Measurements from ENCODE around the gene EPGN.
"Not testable (repeated sequence)": the region's sequence is repeated elsewhere in the genome, so short reads cannot be mapped to it uniquely, and the experiment has no call there.

Gene EPGN

DNA sequence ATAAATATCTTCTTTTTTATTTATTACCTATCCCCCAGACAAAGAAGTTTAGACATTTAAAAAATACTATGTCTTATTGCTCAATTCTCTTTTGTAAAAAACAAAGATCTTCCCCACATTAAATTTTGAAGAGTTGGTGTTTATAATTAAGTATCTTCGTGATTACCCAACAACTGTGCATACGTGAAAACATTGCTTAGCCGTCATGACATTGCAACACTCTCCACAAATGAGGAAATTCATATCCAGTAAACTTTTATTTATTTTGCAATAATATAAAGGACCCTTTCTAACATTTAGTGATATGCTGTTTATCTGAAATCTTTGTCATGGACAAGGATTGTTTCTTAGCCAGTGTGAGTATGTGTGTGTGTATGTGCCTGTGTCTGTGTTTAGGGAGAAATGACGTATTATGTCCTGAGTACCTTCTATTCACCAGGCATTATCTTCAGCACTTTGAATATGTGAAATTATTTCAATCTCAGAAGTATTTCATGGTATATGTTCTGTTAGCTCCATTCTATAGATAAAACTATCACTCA is 30.6 kb downstream of the EPGN start:
- Histone ChIP-seq H3K36me3 (ENCODE audit: insufficient read depth, low read length) (no peaks in the 10 kb centered on the region), H3K27ac (no peak overlapping the region), H3K9me3 (ENCODE audit: low read depth, low read length) (no peaks in the 10 kb centered on the region), H3K9ac (ENCODE audit: insufficient read length) (no peak overlapping the region), H3K4me3 (no peak overlapping the region)
- no peak for DNase-seq (ENCODE audit: low read depth, low spot score)
- TF ChIP-seq FOXP2 (optimal IDR thresholded peaks at IDR 0.05; ENCODE audit: control extremely low read depth, extremely low read length, insufficient read depth) (no peak), EZH2 (IDR thresholded peaks at IDR 0.05) (no peak), POLR2AphosphoS5 (IDR thresholded peaks at IDR 0.05; ENCODE audit: borderline replicate concordance, low read depth, low read length) (no peak)

DNA sequence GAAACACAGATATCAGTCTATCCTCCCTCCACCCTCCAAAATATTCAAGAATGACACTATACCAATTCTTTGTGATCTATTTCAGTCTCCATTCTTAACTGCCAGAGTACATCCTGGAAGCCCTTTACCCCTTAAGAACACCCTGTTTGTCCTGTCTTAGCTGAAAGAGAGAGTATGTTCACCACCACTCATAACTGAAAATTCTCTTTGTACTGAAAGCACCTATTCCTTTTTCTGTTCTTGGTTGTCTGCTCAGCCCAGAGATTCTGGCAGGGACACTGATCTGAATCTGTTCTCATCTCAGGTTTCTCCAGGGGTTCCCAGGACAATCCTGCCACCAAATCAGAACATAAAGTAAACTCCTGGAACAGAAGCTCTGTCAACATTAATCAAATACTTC is 31.2 kb downstream of the EPGN start:
- TF ChIP-seq POLR2AphosphoS5 (IDR thresholded peaks at IDR 0.05; ENCODE audit: borderline replicate concordance, low read depth, low read length) (no peak), FOXP2 (optimal IDR thresholded peaks at IDR 0.05; ENCODE audit: control extremely low read depth, extremely low read length, insufficient read depth) (no peak), EZH2 (IDR thresholded peaks at IDR 0.05) (no peak)
- DNase-seq (ENCODE audit: low read depth, low spot score): no peak
- no peak overlapping the region for H3K9ac ChIP-seq (ENCODE audit: insufficient read length)
- H3K4me3 ChIP-seq: no peak overlapping the region
- H3K9me3 ChIP-seq (ENCODE audit: low read depth, low read length): no peaks in the 10 kb centered on the region
- H3K36me3 ChIP-seq (ENCODE audit: insufficient read depth, low read length): no peaks in the 10 kb centered on the region
- H3K27ac ChIP-seq: no peak overlapping the region

DNA sequence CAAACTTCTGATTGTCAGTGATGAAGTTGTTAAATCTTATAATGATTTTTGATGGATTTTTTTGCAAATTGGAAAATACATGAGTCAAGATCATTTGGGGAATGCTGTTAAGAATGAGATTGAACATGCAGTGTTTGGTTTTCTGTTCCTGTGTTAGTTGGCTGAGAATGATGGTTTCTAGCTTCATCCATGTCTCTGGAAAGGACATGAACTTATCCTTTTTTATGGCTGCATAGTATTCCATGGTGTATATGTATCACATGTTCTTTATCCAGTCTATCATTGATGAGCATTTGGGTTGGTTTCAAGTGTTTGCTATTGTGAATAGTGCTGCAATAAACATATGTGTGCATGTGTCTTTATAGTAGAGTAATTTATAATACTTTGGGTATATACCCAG is 32.2 kb downstream of the EPGN start:
- H3K27ac ChIP-seq; H3K9me3 ChIP-seq (ENCODE audit: low read depth, low read length); H3K36me3 ChIP-seq (ENCODE audit: insufficient read depth, low read length); H3K9ac ChIP-seq (ENCODE audit: insufficient read length); H3K4me3 ChIP-seq; DNase-seq (ENCODE audit: low read depth, low spot score): not testable (repeated sequence)

DNA sequence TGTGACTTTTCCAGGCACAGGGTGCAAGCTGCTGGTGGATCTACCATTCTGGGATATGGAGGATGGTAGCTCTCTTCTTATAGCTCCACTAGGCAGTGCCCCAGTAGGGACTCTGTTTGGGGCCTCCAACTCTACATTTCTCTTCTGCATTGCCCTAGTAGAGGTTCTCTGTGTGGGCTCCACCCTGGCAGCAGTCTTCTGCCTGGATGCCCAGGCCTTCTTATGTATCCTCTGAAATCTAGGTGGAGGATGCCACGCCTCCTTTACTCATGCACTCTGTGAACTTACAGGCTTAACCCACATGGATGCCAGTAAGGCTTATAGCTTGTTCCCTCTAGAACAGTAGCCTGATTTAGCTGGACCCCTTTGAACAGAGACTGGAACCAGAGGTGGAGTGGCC is 35.8 kb downstream of the EPGN start:
- no peaks in the 10 kb centered on the region for H3K9me3 ChIP-seq (ENCODE audit: low read depth, low read length)
- H3K9ac ChIP-seq (ENCODE audit: insufficient read length): no peak overlapping the region
- H3K4me3 ChIP-seq: no peak overlapping the region
- no peak for DNase-seq (ENCODE audit: low read depth, low spot score)
- no peak for TF ChIP-seq FOXP2 (optimal IDR thresholded peaks at IDR 0.05; ENCODE audit: control extremely low read depth, extremely low read length, insufficient read depth)
- TF ChIP-seq POLR2AphosphoS5 (IDR thresholded peaks at IDR 0.05; ENCODE audit: borderline replicate concordance, low read depth, low read length): no peak
- no peak for TF ChIP-seq EZH2 (IDR thresholded peaks at IDR 0.05)
- no peaks in the 10 kb centered on the region for H3K36me3 ChIP-seq (ENCODE audit: insufficient read depth, low read length)
- H3K27ac ChIP-seq: no peak overlapping the region

DNA sequence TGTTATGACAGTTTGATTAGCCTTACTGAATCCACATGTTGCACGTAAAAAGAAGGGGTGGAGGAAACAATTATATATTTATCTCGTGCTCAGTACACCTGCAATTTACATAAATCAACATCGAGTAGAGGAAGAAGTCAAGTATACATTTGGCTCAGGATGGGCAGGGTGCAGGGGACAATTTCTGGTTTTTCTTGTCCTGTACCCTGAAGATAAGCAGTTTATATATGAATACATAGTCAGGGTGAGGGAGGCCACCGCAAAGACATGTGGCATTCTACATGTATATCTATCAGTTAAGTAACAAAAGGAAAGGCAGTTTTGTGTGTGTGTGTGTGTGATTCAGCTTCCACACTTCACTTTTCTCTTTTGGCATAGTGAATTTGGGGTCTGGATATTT is 45.6 kb downstream of the EPGN start:
- H3K9me3 ChIP-seq (ENCODE audit: low read depth, low read length): no peaks in the 10 kb centered on the region
- no peak overlapping the region for H3K27ac ChIP-seq
- no peaks in the 10 kb centered on the region for H3K36me3 ChIP-seq (ENCODE audit: insufficient read depth, low read length)
- TF ChIP-seq FOXP2 (optimal IDR thresholded peaks at IDR 0.05; ENCODE audit: control extremely low read depth, extremely low read length, insufficient read depth) (no peak), POLR2AphosphoS5 (IDR thresholded peaks at IDR 0.05; ENCODE audit: borderline replicate concordance, low read depth, low read length) (no peak), EZH2 (IDR thresholded peaks at IDR 0.05) (no peak)
- no peak for DNase-seq (ENCODE audit: low read depth, low spot score)
- no peak overlapping the region for H3K4me3 ChIP-seq
- H3K9ac ChIP-seq (ENCODE audit: insufficient read length): no peak overlapping the region

DNA sequence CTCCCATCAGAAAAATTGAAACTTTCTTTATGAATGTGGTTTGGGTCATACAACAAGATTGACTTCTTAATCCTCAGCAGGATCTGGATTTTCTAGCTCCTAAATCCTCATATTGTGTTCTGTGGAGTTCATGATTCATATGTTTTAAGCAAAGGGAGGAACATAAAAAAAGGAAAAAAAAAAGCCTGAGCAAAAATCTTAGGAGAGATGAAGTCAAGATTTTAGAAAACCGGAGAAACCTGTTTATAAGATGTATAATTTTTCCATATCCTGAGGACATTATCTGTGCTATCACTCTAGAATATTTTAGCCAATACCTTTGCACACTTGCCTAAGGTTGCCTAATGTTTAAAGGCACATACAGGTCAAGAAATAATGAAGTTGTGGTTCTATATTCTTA is 49.7 kb downstream of the EPGN start:
- Histone ChIP-seq H3K9me3 (ENCODE audit: low read depth, low read length) (no peaks in the 10 kb centered on the region), H3K36me3 (ENCODE audit: insufficient read depth, low read length) (no peaks in the 10 kb centered on the region), H3K27ac (no peak overlapping the region), H3K9ac (ENCODE audit: insufficient read length) (no peak overlapping the region), H3K4me3 (no peak overlapping the region)
- TF ChIP-seq EZH2 (IDR thresholded peaks at IDR 0.05) (no peak), FOXP2 (optimal IDR thresholded peaks at IDR 0.05; ENCODE audit: control extremely low read depth, extremely low read length, insufficient read depth) (no peak), POLR2AphosphoS5 (IDR thresholded peaks at IDR 0.05; ENCODE audit: borderline replicate concordance, low read depth, low read length) (no peak)
- DNase-seq (ENCODE audit: low read depth, low spot score): no peak

DNA sequence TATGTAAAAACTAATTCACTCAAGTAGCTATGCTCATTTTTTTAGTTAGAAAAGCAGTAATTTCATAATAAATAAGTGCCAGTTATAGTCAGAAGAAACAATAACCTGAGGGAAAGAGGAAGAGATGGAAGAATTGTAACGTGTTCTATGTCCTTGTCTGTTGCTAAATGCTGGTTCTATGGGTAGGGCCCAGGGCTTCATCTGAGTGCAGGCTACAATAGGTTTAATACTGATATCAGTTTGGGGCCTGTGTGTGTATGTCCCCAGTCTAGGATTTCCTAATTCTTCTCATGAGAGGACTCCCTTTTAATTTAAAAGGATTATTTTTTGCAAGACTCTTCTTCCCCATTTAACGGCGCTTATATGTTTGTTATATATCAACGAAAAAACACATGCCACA is 53.4 kb downstream of the EPGN start:
- TF ChIP-seq EZH2 (IDR thresholded peaks at IDR 0.05) (no peak), FOXP2 (optimal IDR thresholded peaks at IDR 0.05; ENCODE audit: control extremely low read depth, extremely low read length, insufficient read depth) (no peak), POLR2AphosphoS5 (IDR thresholded peaks at IDR 0.05; ENCODE audit: borderline replicate concordance, low read depth, low read length) (no peak)
- no peak overlapping the region for H3K27ac ChIP-seq
- H3K4me3 ChIP-seq: no peak overlapping the region
- H3K9me3 ChIP-seq (ENCODE audit: low read depth, low read length): no peaks in the 10 kb centered on the region
- no peak for DNase-seq (ENCODE audit: low read depth, low spot score)
- H3K36me3 ChIP-seq (ENCODE audit: insufficient read depth, low read length): no peaks in the 10 kb centered on the region
- H3K9ac ChIP-seq (ENCODE audit: insufficient read length): no peak overlapping the region

DNA sequence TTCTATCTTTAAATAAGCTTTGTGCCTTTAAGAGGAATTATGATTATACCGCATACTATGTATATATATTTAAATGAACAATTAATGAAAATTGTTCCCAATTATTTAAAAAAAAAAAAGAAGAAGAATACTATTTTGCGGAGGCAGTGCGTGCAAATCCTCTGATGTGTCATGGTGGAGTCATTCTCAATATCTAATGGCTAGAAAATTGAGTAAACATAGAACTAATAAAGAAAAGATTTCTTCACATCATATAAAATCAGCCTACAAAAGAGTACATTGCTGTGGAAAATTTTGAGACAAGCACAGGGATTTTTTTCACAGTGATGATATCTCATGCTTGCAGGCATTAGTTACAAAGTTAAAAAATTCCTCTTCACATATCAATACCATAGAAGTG is 54.1 kb downstream of the EPGN start:
- H3K9me3 ChIP-seq (ENCODE audit: low read depth, low read length): no peaks in the 10 kb centered on the region
- no peak overlapping the region for H3K9ac ChIP-seq (ENCODE audit: insufficient read length)
- H3K27ac ChIP-seq: no peak overlapping the region
- no peak overlapping the region for H3K4me3 ChIP-seq
- no peaks in the 10 kb centered on the region for H3K36me3 ChIP-seq (ENCODE audit: insufficient read depth, low read length)
- DNase-seq (ENCODE audit: low read depth, low spot score): no peak
- TF ChIP-seq EZH2 (IDR thresholded peaks at IDR 0.05) (no peak), POLR2AphosphoS5 (IDR thresholded peaks at IDR 0.05; ENCODE audit: borderline replicate concordance, low read depth, low read length) (no peak), FOXP2 (optimal IDR thresholded peaks at IDR 0.05; ENCODE audit: control extremely low read depth, extremely low read length, insufficient read depth) (no peak)

DNA sequence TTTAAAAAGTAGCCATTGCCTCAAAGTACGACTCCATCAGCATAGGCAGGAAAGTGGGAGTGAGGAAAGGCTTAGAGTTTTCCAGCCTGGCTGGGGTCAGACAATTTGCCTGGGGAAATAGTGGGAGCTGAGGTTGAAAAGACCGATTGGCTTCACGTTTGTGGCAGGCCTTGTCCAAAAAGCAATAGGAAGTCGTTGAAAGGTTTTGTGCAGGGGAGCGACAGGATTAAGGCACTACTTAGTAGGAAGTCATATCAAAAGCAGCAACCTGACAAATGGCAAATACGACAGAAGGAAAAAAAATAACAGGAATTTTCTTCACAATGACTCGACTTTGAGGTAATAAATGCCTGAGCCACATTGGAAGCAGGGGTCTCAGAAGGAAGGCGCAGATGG is 56.0 kb downstream of the EPGN start:
- H3K9me3 ChIP-seq (ENCODE audit: low read depth, low read length): no peaks in the 10 kb centered on the region
- TF ChIP-seq FOXP2 (optimal IDR thresholded peaks at IDR 0.05; ENCODE audit: control extremely low read depth, extremely low read length, insufficient read depth) (no peak), EZH2 (IDR thresholded peaks at IDR 0.05) (no peak), POLR2AphosphoS5 (IDR thresholded peaks at IDR 0.05; ENCODE audit: borderline replicate concordance, low read depth, low read length) (no peak)
- H3K27ac ChIP-seq: no peak overlapping the region
- no peaks in the 10 kb centered on the region for H3K36me3 ChIP-seq (ENCODE audit: insufficient read depth, low read length)
- DNase-seq (ENCODE audit: low read depth, low spot score): no peak
- H3K9ac ChIP-seq (ENCODE audit: insufficient read length): no peak overlapping the region
- H3K4me3 ChIP-seq: no peak overlapping the region
